Prostate gland (tissue), 2 donors: ENCODE data around the gene ARL10.

Experiments
- POLR2A ChIP-seq: fragments of 450-650 bp; IDR thresholded peaks from one replicate; pipeline ENCODE4 v1.6.1; 2016; ENCODE audit warnings: antibody characterized with exemption, mild to moderate bottlenecking
- TF ChIP-seq, protein P1 (sequence below), 4 experiments: fragments of 200-600 bp in 2 of 4; fragments of 450-650 bp in 2 of 4; sonication (generic) in 2 of 4; IDR thresholded peaks; 1 replicate in 3 of 4; 2 replicates in 1 of 4; pipeline ENCODE4 v1.5.1; 2016 to 2019; ENCODE audit warnings: antibody characterized with exemption in 4 of 4, mild to moderate bottlenecking in 2 of 4, moderate library complexity in 2 of 4

DNA sequence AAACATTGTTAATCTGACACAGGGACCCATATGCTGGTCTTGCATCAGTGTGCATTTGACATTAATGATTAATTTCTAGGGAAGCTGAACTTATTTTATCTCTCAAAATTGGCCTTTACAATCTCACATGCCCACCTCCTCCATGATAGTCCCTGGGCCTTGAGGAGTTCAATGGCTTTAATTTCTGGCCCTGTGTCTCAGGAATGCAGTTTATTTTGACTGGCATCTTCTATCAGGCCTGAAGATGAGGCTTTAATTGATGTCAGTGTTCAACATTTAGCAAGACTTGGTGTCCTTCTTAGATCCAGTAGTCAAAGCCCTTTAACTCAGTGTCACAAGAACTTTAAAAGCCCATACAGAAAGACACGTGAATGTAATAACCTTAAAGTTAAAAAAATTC, 61.6 kb downstream of the ARL10 start:
- TF ChIP-seq, protein P1, sequence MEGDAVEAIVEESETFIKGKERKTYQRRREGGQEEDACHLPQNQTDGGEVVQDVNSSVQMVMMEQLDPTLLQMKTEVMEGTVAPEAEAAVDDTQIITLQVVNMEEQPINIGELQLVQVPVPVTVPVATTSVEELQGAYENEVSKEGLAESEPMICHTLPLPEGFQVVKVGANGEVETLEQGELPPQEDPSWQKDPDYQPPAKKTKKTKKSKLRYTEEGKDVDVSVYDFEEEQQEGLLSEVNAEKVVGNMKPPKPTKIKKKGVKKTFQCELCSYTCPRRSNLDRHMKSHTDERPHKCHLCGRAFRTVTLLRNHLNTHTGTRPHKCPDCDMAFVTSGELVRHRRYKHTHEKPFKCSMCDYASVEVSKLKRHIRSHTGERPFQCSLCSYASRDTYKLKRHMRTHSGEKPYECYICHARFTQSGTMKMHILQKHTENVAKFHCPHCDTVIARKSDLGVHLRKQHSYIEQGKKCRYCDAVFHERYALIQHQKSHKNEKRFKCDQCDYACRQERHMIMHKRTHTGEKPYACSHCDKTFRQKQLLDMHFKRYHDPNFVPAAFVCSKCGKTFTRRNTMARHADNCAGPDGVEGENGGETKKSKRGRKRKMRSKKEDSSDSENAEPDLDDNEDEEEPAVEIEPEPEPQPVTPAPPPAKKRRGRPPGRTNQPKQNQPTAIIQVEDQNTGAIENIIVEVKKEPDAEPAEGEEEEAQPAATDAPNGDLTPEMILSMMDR (IDR thresholded peaks at IDR 0.05) = no peak
- no peak for TF ChIP-seq POLR2A
